NCI-H2171 treated with DMSO at 0.1 percent for 48 hours (cell line): Measurements from ENCODE around the gene MEA1.
"Not testable (repeated sequence)": the region's sequence is repeated elsewhere in the genome, so short reads cannot be mapped to it uniquely, and the experiment has no call there.

Experiments
- DNase-seq: peaks from one replicate; lab custom pipeline; 2025; lab: John Stamatoyannopoulos, UW

The MEA1 gene

DNA sequence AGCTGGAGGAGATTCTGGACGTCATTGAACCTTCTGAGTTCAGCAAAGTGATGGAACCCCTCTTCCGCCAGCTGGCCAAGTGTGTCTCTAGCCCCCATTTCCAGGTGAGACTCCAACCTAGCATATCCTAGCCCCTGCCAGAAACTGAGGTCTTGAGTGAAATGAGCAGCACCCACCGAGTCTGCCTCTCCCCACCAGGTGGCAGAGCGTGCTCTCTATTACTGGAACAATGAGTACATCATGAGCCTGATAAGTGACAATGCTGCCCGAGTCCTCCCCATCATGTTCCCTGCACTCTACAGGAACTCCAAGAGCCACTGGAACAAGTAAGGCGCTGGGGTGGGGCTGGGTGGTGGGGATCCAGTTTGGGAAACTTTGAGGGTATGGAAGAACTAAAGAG lies 4.6 kb downstream of the MEA1 start:
- DNase-seq: peak; percentile 45

GRCh38 chr6:43007126-43007525 lies 6.6 kb downstream of the MEA1 start:
- DNase-seq: no peak

GRCh38 chr6:43006251-43006650 lies 7.5 kb downstream of the MEA1 start:
- no peak for DNase-seq

GRCh38 chr6:43005844-43006243 lies 7.9 kb downstream of the MEA1 start:
- no peak for DNase-seq

GRCh38 chr6:43001843-43002242 lies 11.9 kb downstream of the MEA1 start:
- no peak for DNase-seq

DNA sequence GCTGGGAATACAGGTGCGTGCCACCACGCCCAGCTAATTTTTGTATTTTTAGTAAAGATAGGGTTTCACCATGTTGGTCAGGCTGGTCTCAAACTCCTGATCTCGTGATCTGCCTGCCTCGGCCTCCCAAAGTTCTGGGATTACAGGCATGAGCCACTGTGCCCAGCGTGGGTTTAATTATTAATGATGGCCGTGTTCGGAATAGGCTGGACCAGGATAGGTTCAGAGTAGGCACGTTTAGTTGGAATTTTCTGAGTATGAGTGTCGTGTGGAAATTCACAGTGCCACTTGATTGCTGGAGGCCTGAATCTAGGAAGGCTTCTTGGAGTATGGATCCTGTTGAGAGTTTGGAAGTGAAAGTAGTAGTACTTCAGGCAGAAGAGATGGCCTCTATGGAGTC lies 15.5 kb downstream of the MEA1 start:
- not testable (repeated sequence) for DNase-seq

GRCh38 chr6:42996513-42996912 lies 17.2 kb downstream of the MEA1 start:
- no peak for DNase-seq

GRCh38 chr6:42993445-42993844 lies 20.3 kb downstream of the MEA1 start:
- DNase-seq: no peak

GRCh38 chr6:42989923-42990322 lies 23.8 kb downstream of the MEA1 start:
- DNase-seq: no peak

- DNase-seq: no peak
Measured at GRCh38 chr6:42988486-42989020, 25.2 kb downstream of the MEA1 start.

- DNase-seq: no peak
Measured at GRCh38 chr6:42987533-42988451, 26.0 kb downstream of the MEA1 start.

GRCh38 chr6:42984924-42985475 lies 28.7 kb downstream of the MEA1 start:
- DNase-seq: no peak

GRCh38 chr6:42984001-42984923 lies 29.5 kb downstream of the MEA1 start, which contains the start of gene PPP2R5D:
TSS of gene PPP2R5D (plus strand) at chr6:42984570. CDS start at chr6:42984678, 108 bp downstream.
- DNase-seq: peak; percentile 99

DNA sequence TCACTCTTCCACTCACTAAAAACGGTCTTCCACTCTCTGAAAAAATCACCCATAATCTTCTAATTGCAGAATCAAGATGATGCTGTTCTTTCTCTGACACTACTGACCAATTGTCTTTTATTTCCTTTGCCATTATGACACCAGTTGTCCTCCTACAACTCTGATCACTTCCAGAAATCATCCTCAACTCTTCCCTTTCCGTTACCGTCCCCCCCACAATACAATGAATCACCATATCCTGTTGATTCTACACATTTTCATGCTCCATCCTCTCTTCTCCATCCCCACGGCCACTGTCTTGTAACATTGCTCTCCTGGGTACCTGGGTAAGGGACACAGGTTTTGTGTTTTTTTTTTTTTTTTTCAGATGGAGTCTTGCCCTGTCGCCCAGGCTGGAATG lies 31.9 kb downstream of the MEA1 start:
- DNase-seq: no peak

GRCh38 chr6:42979523-42980177 lies 34.1 kb downstream of the MEA1 start:
- DNase-seq: peak; percentile 77

DNA sequence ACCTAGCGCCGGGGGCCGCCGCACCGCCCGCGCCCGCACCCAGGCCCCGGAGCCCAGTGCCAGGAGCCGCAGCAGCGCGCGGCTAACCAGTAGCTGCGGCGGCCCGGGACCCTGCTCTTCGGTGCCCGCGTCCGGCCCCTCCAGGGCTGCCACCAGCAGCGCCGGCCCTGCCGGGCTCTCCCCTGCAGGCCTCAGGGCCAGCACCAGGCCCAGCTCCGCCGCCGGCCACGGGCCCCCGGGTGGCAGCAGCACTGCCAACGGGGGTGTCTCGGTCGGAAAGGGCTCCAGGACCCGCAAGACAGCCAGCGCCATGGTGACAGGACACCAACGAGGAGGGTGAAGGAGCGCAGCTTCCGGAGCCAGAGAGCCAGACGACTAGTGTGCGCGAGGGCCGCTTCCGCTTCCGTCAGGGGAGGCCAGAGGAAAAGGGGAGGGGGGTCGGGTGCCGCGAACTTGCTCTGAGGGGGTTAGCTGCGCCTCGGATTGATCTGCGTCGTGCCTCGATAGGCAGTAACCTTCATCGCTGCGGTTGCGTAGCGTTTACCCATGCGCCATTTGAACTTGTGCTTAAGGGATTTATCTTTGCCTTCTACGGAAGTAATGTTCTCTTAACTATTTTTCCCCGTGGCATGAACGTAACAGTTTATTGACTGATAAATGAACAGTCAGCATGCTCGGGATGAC lies 34.8 kb downstream of the MEA1 start, which contains the start of gene PEX6:
PEX6 (minus strand) TSS at position 343 of the 684 bp plus-strand sequence; CDS start at position 312, 31 bp downstream.
- peak; percentile 95 for DNase-seq

- DNase-seq: no peak
Measured at GRCh38 chr6:42978487-42978838, 35.3 kb downstream of the MEA1 start.

DNA sequence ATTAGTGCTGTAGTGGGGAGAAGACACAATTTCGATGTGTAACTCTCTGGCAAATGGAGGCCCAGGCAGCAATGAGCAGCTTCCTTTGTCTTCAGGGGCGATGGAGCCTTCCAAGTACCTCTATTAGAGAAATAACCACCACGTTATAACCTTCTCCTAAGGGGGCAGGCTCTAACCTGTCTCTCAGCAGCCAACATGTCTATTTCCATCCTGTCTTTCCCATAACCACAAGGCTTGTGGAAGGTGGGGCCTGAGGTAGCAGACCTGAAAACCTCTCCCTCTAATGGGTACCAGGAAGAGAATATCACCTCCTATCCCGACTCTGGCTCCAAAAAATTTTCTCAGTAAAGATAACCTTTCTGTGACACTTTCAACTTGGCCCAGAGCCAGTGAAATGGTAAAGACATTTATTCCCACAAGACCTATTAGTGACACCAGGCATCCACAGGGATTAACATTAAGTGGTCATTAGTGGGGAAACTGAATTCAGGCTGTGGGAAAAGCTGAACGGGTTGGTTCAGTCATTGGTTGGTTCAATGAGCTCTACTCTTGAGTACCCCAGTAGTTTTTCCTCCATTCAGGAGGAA lies 38.7 kb downstream of the MEA1 start:
- DNase-seq: peak; percentile 58

DNA sequence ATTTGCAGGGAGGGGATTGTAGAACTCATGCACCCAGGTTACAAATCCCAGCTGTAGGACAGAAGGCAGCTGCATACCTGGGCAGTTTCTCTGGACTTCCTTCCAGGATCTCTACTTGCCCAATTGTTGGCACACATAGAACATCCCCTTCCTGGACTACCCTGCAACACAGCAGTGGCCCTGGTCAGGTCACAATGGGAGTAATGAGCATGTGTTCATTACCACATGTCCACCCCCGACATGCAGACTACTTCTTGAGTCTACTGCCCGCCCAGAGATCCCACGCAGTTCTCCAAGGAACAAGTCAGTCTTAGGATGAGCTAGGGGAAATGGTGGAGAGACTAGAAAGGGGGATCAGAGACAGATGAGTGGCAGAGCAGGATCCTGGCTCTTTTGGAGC lies 39.8 kb downstream of the MEA1 start:
- no peak for DNase-seq

DNA sequence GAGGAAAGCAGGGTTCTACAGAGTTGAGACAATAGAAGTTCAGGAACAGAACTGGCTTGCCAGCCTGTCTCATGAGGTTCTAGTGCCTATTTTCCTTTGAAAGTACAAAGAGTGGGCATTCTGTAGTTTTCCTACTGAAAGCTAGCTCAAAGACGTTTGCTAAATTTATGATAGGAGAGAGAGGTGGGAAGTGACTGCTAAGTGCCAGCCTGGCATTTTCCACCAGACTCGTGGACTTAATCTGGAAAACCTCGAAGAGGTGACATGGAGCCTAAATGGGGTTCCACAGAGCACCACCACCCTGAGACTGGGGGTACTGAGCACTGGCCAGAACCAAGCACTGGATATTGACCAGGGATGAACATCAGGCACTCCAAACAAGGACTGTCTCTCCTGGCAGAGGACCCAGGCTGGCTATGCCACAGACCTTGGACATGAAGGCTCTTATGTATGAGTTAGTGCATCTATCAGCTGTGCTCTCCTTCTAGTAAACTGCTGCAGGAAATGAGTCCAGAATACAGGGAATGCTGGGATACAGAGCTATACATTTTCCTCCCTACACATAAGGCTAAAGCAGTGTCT lies 41.9 kb downstream of the MEA1 start:
- no peak for DNase-seq
